GM18870 (cell line): Measurements from ENCODE around the gene SYMPK.

Experiments
- ATAC-seq: cut with Tn5 transposase; IDR thresholded peaks from one replicate; pipeline ENCODE4 v1.9.1; 2021; ENCODE audit warnings: moderate library complexity; ENCODE audit not compliant: unreplicated experiment

Gene SYMPK

GRCh38 chr19:45826934-45827333 is 36.0 kb downstream of the SYMPK start:
- ATAC-seq, result no peak

GRCh38 chr19:45825917-45826893 is 36.7 kb downstream of the SYMPK start:
- ATAC-seq, result no peak

DNA sequence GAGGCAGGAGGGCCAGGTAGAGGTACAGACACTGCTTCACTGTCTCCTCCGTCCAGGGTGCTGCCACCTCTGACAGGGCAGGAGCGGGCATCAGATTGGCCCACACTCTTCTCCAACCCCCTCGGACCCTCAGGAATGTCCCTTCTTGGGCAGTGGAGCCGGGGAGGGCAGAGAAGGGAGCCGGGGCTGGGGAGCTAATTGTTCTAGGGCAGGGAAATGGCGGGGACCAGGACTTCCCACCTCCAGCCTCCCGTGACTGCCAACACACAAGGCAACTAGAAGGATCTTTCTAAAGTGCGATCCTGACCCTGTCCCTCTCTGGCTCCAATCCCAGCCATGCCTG is 37.7 kb downstream of the SYMPK start:
- no peak for ATAC-seq

GRCh38 chr19:45824531-45825262 is 38.2 kb downstream of the SYMPK start:
- ATAC-seq, result no peak

DNA sequence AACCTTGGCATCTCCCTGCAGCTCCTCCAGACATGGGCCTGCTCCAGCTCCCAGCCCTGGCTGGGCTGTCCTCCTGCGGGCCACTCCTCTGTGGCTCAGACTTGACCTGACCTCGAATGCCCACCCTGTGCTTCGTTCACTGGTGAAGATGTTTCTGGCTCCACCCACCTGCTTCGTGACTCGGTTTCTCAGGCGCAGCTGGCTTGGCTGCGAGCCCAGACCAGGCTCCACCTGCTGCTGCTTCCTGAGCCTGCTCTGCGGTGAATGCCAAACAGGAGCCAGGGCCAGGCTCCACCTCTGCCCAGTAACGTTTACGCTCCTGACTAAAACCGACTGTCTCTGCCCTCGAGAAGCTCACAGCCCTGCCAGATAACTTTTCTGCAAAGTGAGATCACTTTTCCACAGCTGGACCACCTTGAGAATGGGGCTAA is 38.9 kb downstream of the SYMPK start:
- no peak for ATAC-seq

DNA sequence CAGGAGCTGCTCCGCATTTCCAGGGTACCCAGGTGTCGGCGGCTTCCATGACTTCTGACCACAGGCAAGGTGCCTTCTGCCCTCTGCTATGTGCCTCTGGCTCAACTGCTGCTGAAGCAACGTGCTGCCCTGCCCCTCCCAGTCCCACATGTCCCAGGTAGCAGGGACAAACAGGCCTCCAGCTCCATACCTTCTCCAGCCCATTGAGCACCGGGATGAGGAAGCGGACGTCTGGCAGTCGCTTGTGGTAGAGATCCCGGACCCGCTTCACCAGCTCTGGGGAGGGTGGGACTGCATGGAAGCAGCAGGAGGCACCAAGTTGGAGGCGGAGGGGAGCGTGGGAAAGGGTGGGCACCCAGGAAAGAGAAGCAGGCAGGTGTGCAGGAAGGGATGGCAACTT is 39.8 kb downstream of the SYMPK start:
- no peak for ATAC-seq

DNA sequence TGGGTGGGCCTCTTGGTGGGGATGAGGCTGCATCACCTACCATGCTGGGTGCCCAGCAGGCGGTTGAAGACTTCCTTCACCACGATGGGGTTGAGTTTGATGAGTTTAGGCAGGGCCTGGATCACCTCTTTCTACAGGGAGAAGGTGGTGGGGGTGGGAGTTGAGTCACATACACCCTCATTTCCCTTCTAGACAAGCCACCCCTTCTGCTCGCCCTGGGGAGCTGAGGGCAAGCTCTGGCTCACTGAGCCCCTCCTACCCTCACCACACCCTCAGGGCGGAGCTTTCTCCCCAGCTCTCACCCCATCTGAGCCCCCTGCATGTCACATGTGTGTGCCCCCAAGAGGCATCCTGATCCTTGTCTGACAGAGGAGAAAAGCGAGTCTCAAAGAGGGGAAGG is 40.2 kb downstream of the SYMPK start:
- no peak for ATAC-seq

- ATAC-seq, result no peak
These were observed 41.4 kb downstream of the SYMPK start for GRCh38 chr19:45821570-45821969.

- no peak for ATAC-seq
These were observed 41.8 kb downstream of the SYMPK start for GRCh38 chr19:45821103-45821521.

- no peak for ATAC-seq
These were observed 42.4 kb downstream of the SYMPK start for GRCh38 chr19:45820413-45821102.

DNA sequence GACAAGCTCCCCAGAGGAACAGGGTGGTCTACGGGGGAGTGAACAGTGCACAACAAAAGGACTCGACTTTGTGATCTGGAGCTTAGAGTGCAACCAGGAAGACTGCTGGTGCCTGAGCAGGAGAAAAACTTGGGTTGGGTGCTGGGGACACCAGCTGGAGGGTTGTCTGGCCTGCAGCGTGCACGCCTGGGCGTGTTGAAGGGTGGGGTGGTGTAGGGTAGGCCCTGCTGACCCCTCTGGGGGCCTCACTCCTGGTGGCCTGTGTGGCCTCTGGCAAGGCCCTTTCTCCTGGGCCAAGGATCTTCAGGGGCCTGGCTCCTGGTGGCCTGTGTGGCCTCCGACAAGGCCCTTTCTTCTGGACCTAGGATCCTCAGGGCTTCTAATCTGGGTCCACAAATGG is 43.2 kb downstream of the SYMPK start:
- no peak for ATAC-seq

GRCh38 chr19:45817725-45818301 is 45.1 kb downstream of the SYMPK start:
- ATAC-seq, result no peak

DNA sequence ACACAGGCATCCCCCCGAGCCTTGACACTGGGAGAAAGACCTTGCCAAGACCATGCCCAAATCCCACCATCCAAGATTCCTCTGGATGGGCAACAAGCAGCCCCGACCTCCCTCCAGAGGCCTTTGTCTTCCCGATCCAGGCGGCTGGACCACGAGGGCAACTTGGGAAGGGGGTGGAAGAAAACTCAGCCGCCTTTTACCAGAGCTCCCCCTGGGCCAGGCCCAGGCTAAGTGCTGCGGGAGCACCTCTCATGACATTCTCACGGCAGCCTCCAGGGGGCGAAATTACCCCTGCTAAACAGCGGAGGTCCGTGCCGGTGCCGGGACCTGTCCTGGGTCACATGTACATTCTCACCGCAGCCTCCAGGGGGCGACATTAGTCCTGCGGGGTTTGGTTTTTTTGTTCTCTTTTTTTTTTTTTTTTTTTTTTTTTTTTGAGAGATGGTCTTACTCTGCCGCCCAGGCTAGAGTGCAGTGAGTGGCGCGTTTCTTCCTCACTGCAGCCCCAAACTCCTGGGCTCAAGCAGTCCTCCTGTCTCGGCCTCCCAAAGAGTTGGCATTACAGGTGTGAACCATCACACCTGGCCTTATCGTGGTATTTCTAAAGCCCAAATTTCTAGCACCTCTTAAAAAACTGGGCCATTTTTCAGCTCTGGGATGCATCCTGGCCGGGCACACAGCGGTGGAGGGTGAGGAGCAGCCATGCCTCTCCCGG is 45.8 kb downstream of the SYMPK start:
- ATAC-seq, result peak; percentile 84

DNA sequence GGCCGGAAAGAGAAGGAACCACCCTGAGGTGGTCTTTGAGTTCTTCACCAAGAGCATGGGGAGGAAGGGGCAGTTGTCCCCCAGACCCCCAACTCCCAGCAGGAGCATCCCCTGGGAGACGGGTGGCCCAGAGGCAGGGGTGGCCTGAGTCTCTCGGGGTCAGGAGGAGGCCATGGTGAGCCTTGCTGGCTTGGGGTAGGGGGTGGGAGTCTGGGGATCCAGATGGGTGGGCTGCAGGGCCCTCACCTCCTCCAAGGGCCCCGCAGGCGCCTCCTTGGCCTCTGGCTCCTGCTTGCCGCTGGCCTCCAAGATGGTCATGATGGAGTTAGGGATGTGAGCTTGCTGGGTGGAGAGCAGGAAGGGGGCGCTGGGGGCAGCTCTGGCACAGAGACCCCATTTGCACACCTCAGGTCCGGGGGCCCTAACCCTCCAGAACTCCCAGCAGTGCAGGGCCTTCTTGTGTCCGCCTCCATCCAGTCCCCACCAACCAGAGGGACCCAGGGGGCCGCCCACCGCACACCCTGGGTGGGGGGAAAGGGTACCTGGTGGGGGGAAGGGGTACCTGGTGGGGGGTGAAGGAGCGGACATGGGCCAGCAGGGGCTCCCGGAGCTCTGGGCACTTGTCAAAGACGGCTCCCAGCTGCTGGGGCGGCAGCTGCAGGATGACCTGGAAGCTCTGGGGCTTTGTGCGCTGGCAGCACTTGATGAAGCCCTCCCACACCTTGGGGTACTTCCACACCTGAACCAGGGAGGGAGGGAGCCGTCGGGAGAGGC is 46.5 kb downstream of the SYMPK start:
- no peak for ATAC-seq

DNA sequence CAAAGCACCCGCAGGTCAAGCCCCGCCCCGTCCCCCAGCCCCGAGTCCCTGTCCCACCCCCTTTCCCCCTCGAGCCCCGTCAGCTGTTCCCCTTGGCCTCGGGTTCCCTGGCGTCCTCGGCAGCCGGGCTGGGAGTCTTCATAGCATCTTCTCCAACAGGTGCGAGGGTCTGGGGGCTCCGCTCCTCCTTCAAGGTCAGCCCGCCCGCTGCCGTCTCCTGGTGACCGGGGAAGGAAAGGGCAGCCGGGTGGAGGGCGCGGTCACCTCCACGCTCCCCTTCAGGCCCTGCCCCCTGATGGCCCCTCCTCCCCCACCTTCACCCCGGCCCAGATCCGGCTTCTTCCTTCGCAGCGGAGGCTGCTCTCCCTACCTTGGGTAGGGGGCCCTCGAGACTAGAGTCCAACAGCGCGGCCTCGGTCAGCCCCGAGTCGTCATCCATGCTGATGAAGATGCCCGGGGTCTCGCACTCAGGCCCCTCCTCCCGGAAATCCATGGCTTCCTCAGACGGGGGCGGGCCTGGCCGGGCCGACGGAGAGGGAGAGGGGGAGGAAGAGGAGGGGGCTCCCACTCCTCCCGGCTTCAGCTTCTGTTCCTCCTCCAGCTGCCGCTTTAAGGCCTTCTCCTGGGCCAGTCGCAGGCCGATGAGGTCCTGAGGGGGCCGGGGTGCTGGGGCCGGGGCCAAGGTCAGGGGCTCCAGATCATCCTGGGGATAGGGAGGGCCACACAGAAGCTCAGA is 47.3 kb downstream of the SYMPK start:
- no peak for ATAC-seq

- no peak for ATAC-seq
These were observed 48.0 kb downstream of the SYMPK start, which contains the start of gene RSPH6A for GRCh38 chr19:45814851-45815480. RSPH6A (minus strand) TSS chr19:45815308; CDS start chr19:45815176, 132 bp downstream.

GRCh38 chr19:45814166-45814780 is 48.7 kb downstream of the SYMPK start:
- no peak for ATAC-seq

DNA sequence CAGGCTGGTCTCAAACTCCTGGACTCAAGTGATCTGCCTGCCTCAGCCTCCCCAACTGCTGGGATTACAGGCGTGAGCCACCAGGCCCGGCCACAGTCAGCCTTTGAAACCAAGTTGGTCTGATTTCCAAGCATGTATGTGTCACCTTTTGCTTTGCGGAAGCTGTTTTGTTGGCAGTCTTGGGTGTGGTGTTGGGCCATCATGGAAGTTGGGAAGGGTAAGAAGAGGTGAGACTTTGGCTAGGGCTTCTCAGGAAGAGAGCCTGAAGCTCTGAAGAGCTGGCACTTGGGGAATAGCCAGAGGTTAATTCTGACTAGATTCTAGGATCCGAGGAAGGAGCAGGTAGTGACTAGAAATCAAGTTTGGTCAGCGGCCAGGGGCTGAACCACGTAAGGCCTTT is 50.6 kb downstream of the SYMPK start:
- ATAC-seq, result no peak
